Tibial nerve (tissue), 4 donors: ENCODE data around the gene DNAJC10.

ENCODE experiments used
- CTCF ChIP-seq, 5 experiments: fragments of 200-600 bp in 3 of 5; fragments of 450-650 bp in 2 of 5; sonication (generic) in 3 of 5; IDR thresholded peaks; one replicate each; pipeline ENCODE4 v1.5.1; 2016 to 2019; ENCODE audit warnings: antibody characterized with exemption in 5 of 5, mild to moderate bottlenecking in 3 of 5, moderate library complexity in 2 of 5
- EP300 ChIP-seq, 2 donors: sonication (generic); formaldehyde crosslinking; IDR thresholded peaks; one replicate each; pipeline ENCODE4 v1.6.1; 2017; ENCODE audit warnings: antibody characterized with exemption in 2 of 2, mild to moderate bottlenecking in 1 of 2
- POLR2A ChIP-seq, 2 donors: fragments of 450-650 bp; IDR thresholded peaks; one replicate each; pipeline ENCODE4 v1.6.1; 2017; ENCODE audit warnings: antibody characterized with exemption in 2 of 2, mild to moderate bottlenecking in 2 of 2, moderate library complexity in 2 of 2

DNA sequence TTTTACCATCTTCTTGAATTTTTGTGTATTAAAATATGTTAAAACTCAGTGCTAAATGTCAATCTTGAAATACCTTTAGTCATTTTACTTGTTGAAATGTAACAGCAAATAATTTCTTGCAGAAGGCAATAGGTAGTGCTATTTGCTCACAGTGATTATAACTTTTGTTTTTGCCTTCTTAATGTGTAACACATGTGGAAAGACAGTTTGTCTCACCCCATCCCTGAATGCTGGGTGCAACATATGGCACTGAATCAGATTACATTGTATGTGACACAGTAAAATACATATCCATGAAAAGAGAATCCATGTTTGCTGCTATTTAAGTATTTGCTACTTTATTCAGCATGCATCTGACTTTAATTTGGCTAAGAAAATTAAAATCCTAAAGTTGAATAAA, 115.0 kb downstream of the DNAJC10 start:
- TF ChIP-seq POLR2A (IDR thresholded peaks at IDR 0.05) = no peak
- TF ChIP-seq CTCF (IDR thresholded peaks at IDR 0.05) = no peak
- TF ChIP-seq EP300 (IDR thresholded peaks at IDR 0.05) = no peak
